HG03460 (cell line): ENCODE measurements around the gene PTPRH.

Source experiments
- ATAC-seq: cut with Tn5 transposase; IDR thresholded peaks from one replicate; pipeline ENCODE4 v1.9.1; 2021; ENCODE audit not compliant: unreplicated experiment

PTPRH gene

GRCh38 chr19:55245236-55245904, 36.1 kb upstream of the PTPRH start:
- no peak for ATAC-seq

- no peak for ATAC-seq
Measured at GRCh38 chr19:55244004-55244680, 34.8 kb upstream of the PTPRH start.

- no peak for ATAC-seq
Measured at GRCh38 chr19:55242517-55242916, 33.2 kb upstream of the PTPRH start.

GRCh38 chr19:55241935-55242464, 32.7 kb upstream of the PTPRH start:
- ATAC-seq, result no peak

- ATAC-seq, result no peak
Measured at GRCh38 chr19:55241143-55241934, 32.0 kb upstream of the PTPRH start.

GRCh38 chr19:55240713-55241020, 31.4 kb upstream of the PTPRH start:
- no peak for ATAC-seq

GRCh38 chr19:55239004-55239403, 29.7 kb upstream of the PTPRH start:
- no peak for ATAC-seq

- no peak for ATAC-seq
Measured at GRCh38 chr19:55238030-55238429, 28.7 kb upstream of the PTPRH start.

GRCh38 chr19:55232986-55233385, 23.7 kb upstream of the PTPRH start:
- ATAC-seq, result no peak

GRCh38 chr19:55232286-55232602, 22.9 kb upstream of the PTPRH start:
- no peak for ATAC-seq

- ATAC-seq, result no peak
Measured at GRCh38 chr19:55231391-55232285, 22.3 kb upstream of the PTPRH start.

GRCh38 chr19:55230780-55231179, 21.5 kb upstream of the PTPRH start:
- ATAC-seq, result no peak

- ATAC-seq, result no peak
Measured at GRCh38 chr19:55230329-55230728, 21.0 kb upstream of the PTPRH start.

GRCh38 chr19:55229789-55230182, 20.5 kb upstream of the PTPRH start:
- ATAC-seq, result no peak

- ATAC-seq, result no peak
Measured at GRCh38 chr19:55229145-55229788, 20.0 kb upstream of the PTPRH start.

- no peak for ATAC-seq
Measured at GRCh38 chr19:55228403-55229031, 19.2 kb upstream of the PTPRH start, which contains the start of gene TMEM86B. Gene TMEM86B, minus strand, starts transcription at chr19:55228763. Its CDS starts 22 bp downstream, at chr19:55228741.

- no peak for ATAC-seq
Measured at GRCh38 chr19:55228015-55228391, 18.7 kb upstream of the PTPRH start.

- no peak for ATAC-seq
Measured at GRCh38 chr19:55227241-55228014, 18.1 kb upstream of the PTPRH start.

GRCh38 chr19:55226788-55227187, 17.5 kb upstream of the PTPRH start:
- no peak for ATAC-seq
